Lower leg skin (tissue), 3 donors: ENCODE measurements around the gene SNRNP70.

Experiments
- POLR2A ChIP-seq, 2 donors: fragments of 450-650 bp; IDR thresholded peaks; one replicate each; pipeline ENCODE4 v1.6.1; 2016 to 2017; ENCODE audit warnings: antibody characterized with exemption in 2 of 2, mild to moderate bottlenecking in 1 of 2, moderate library complexity in 1 of 2
- TF ChIP-seq, protein P1 (sequence below), 3 donors: fragments of 450-650 bp; IDR thresholded peaks; one replicate each; pipeline ENCODE4 v1.5.1; 2016; ENCODE audit warnings: antibody characterized with exemption in 3 of 3, mild to moderate bottlenecking in 3 of 3, moderate library complexity in 2 of 3

DNA sequence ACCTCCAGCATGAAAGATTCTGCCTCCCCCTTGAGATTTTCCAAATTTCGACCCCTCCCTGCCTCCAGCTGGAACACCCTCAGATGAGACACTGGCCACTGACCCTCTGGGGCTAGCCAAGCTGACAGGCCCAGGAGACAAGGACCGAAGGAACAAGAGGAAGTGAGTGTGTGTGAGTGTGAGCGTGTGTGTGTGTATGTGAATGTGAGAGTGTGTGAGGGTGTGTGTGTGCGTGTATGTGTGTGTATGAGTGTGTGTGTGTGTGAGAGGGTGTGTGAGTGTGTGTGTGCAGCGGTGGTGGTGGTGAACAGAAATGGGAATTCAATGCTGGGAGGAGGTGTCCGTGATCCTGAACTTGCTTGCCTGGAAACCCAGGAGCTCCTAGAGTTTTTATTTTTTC, 56.1 kb downstream of the SNRNP70 start:
- TF ChIP-seq, protein P1, sequence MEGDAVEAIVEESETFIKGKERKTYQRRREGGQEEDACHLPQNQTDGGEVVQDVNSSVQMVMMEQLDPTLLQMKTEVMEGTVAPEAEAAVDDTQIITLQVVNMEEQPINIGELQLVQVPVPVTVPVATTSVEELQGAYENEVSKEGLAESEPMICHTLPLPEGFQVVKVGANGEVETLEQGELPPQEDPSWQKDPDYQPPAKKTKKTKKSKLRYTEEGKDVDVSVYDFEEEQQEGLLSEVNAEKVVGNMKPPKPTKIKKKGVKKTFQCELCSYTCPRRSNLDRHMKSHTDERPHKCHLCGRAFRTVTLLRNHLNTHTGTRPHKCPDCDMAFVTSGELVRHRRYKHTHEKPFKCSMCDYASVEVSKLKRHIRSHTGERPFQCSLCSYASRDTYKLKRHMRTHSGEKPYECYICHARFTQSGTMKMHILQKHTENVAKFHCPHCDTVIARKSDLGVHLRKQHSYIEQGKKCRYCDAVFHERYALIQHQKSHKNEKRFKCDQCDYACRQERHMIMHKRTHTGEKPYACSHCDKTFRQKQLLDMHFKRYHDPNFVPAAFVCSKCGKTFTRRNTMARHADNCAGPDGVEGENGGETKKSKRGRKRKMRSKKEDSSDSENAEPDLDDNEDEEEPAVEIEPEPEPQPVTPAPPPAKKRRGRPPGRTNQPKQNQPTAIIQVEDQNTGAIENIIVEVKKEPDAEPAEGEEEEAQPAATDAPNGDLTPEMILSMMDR (IDR thresholded peaks at IDR 0.05): no peak
- no peak for TF ChIP-seq POLR2A (IDR thresholded peaks at IDR 0.05)
